ENCODE measurements around the gene PRPF6. TPM values are rescaled to one million over a fixed set of nuclear protein-coding genes. Genes with fewer than 3 reads are reported as not detected.

The PRPF6 gene
- total RNA-seq, 2 donors from 2014 or later: 42.3 to 52.1 TPM

DNA sequence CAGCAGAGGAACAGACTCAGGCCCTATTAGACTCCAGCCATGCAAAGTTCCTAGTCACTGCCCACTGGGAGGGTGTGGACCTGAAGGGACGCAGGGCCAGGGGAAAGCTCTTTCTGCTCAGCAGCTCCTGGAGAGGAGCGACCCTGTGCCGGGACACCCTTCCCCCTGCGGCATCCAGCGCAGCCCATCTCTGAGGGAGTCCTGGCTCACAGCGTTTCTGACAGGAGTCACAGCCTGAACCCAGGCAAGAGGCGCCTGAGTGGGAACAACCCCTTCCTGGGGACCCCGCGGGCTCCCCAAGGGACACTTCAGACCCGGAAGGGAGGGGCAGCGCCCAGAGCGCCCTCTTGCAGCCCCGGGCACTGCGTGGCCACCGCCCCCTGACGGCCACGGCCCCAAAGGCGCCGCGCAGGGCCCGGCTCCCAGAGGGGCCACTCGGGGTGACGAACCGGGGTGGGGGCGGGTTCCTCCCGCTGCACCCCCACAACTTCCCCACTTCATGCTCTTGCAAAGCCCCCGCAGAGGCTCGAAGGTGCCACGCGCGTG, 25.6 kb upstream of the PRPF6 start:
- TF ChIP-seq POLR2A (IDR thresholded peaks at IDR 0.05): no peak
- TF ChIP-seq, protein P1, sequence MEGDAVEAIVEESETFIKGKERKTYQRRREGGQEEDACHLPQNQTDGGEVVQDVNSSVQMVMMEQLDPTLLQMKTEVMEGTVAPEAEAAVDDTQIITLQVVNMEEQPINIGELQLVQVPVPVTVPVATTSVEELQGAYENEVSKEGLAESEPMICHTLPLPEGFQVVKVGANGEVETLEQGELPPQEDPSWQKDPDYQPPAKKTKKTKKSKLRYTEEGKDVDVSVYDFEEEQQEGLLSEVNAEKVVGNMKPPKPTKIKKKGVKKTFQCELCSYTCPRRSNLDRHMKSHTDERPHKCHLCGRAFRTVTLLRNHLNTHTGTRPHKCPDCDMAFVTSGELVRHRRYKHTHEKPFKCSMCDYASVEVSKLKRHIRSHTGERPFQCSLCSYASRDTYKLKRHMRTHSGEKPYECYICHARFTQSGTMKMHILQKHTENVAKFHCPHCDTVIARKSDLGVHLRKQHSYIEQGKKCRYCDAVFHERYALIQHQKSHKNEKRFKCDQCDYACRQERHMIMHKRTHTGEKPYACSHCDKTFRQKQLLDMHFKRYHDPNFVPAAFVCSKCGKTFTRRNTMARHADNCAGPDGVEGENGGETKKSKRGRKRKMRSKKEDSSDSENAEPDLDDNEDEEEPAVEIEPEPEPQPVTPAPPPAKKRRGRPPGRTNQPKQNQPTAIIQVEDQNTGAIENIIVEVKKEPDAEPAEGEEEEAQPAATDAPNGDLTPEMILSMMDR (IDR thresholded peaks at IDR 0.05): peak in 6 of 7 experiments; percentile 8 to 40 (median 26)
- H3K4me3 ChIP-seq: peak overlapping the region; percentile 88 to 95
- DNase-seq: peak in 1 of 4 donors; percentile 54
- no peaks in the 10 kb centered on the region for H3K27me3 ChIP-seq
- WGBS, 2 donors: 1% methylated on average over 30 of the region's 31 CpGs; no CpG with 5 or more reads in 1 of the 2 donors
- intact Hi-C loops (cut with DNase I): no loop called here
- peak; percentile 5 for ATAC-seq
- H3K9me3 ChIP-seq: no peaks in the 10 kb centered on the region
- peak overlapping the region; percentile 22 to 92 (median 87) for H3K27ac ChIP-seq
- H3K36me3 ChIP-seq (replicated peaks in 1 of 2; ENCODE audit: insufficient read depth in 1 of 2, low read depth in 2 of 2): peaks cover 0 to 3% of the 10 kb centered on the region in 2 donors
- H3K4me1 ChIP-seq: peaks cover 64% of the 10 kb centered on the region

DNA sequence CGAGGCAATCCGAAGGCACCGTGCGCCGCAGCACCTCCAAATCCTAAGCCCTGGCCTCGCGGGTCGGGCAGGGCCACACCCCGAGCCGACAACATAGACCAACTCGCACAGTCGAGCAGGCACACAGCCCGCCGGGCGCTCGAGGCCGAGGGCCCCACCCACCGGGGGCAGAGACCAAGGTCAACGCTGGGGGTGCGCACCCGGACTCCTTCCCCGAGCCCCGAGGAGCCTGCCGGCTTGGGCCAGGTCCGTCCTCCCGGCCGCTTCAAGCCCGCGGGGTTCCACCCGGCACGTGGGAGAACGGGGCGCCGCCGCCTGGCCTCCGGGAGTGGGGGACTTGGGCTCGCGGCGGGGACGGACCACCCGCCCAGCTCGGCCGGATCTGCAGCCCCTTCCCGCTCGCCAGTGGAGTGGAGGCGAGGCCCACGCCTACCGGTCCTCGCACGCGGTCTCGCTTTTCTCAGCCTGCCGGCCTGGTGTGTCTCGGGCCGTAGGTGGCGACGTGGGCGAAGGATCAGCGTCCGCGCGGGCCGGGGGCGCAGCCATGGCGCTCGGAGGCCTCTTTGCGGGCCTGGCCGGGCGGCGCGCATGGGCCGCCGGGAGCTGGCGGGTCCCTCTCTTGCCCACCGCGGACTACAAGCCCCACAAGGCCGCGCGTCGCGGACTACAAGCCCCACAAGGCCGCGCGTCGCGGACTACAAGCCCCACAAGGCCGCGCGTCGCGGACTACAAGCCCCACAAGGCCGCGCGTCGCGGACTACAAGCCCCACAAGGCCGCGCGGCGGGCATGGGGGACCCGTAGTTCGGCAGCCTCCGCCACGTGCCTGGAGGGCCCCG, 24.9 kb upstream of the PRPF6 start, which contains the start of gene UCKL1:
TSS of gene UCKL1 (minus strand) at position 590 of the 837 bp plus-strand sequence. CDS start at position 546, 44 bp downstream.
- peak within 1 kb of the TSS; percentile 88 to 95 for H3K4me3 ChIP-seq
- intact Hi-C loops (cut with DNase I): no loop called here
- peak; percentile 94 to 96 (median 96) for DNase-seq
- H3K4me1 ChIP-seq: peaks cover 57% of the 10 kb centered on the region
- H3K36me3 ChIP-seq (replicated peaks in 1 of 2; ENCODE audit: insufficient read depth in 1 of 2, low read depth in 2 of 2): peaks cover 0 to 3% of the 10 kb centered on the region in 2 donors
- H3K27me3 ChIP-seq: no peaks in the 10 kb centered on the region
- TF ChIP-seq POLR2A (IDR thresholded peaks at IDR 0.05): peak; percentile 63 to 81 (median 78)
- TF ChIP-seq, protein P1 (IDR thresholded peaks at IDR 0.05): no peak
- peak; percentile 88 for ATAC-seq
- no peaks in the 10 kb centered on the region for H3K9me3 ChIP-seq
- H3K27ac ChIP-seq: peak within 1 kb of the TSS; percentile 22 to 92 (median 87)
- WGBS, 2 donors: 0% methylated on average over 105 of the region's 105 CpGs; no CpG with 5 or more reads in 1 of the 2 donors

GRCh38 chr20:63956664-63957003, 24.3 kb upstream of the PRPF6 start:
- intact Hi-C loops (cut with DNase I): no loop called here
- H3K4me1 ChIP-seq: peaks cover 52% of the 10 kb centered on the region
- ATAC-seq: no peak
- no peaks in the 10 kb centered on the region for H3K9me3 ChIP-seq
- TF ChIP-seq, protein P1 (IDR thresholded peaks at IDR 0.05): no peak
- no peak for TF ChIP-seq POLR2A (IDR thresholded peaks at IDR 0.05)
- no peak for DNase-seq
- H3K4me3 ChIP-seq: peak overlapping the region in 1 of 2 donors; percentile 32
- H3K27ac ChIP-seq: peak overlapping the region in 3 of 4 donors; percentile 41 to 91 (median 63)
- H3K27me3 ChIP-seq: no peaks in the 10 kb centered on the region
- peaks cover 0 to 3% of the 10 kb centered on the region in 2 donors for H3K36me3 ChIP-seq (replicated peaks in 1 of 2; ENCODE audit: insufficient read depth in 1 of 2, low read depth in 2 of 2)
- 2 to 5% methylated on average over 11 to 15 of the region's 15 CpGs for WGBS, 2 donors

GRCh38 chr20:63957004-63957689, 23.8 kb upstream of the PRPF6 start:
- peak; percentile 58 to 69 (median 67) for DNase-seq
- H3K4me1 ChIP-seq: peaks cover 46% of the 10 kb centered on the region
- WGBS, 2 donors: 0 to 4% methylated on average over 10 to 28 of the region's 28 CpGs

More at GRCh38 chr20:63957004-63957689, 23.8 kb upstream of the PRPF6 start:
- Histone ChIP-seq H3K36me3 (replicated peaks in 1 of 2; ENCODE audit: insufficient read depth in 1 of 2, low read depth in 2 of 2) (peaks cover 0 to 3% of the 10 kb centered on the region in 2 donors), H3K27me3 (no peaks in the 10 kb centered on the region), H3K27ac (peak overlapping the region in 3 of 4 donors; percentile 41 to 91 (median 63)), H3K9me3 (no peaks in the 10 kb centered on the region), H3K4me3 (peak overlapping the region in 1 of 2 donors; percentile 32)
- TF ChIP-seq, protein P1 (IDR thresholded peaks at IDR 0.05): peak in 2 of 7 experiments; percentile 12 to 19
- peak in 1 of 3 donors; percentile 28 for TF ChIP-seq POLR2A (IDR thresholded peaks at IDR 0.05)
- intact Hi-C loops (cut with DNase I): no loop called here
- peak; percentile 25 for ATAC-seq

All from body of pancreas (tissue), 4 donors.